C4-2B (cell line): ENCODE measurements around the gene ZFP3.
A peak's percentile ranks its signal among the peaks of the same experiment; 100 is the strongest.
"Not testable (repeated sequence)": the region's sequence is repeated elsewhere in the genome, so short reads cannot be mapped to it uniquely, and the experiment has no call there.

Source experiments
- H3K27ac ChIP-seq: fragments of 450-650 bp; 2 replicates; pipeline ENCODE4 v1.5.1; 2017
- ZFX ChIP-seq: fragments of 450-650 bp; IDR thresholded peaks from 2 replicates; pipeline ENCODE4 v1.6.1; 2017
- TF ChIP-seq, protein P1 (sequence below): fragments of 450-650 bp; conservative IDR thresholded peaks from 2 replicates; pipeline ENCODE4 v1.5.1; 2017; ENCODE audit warnings: mild to moderate bottlenecking

The ZFP3 gene

DNA sequence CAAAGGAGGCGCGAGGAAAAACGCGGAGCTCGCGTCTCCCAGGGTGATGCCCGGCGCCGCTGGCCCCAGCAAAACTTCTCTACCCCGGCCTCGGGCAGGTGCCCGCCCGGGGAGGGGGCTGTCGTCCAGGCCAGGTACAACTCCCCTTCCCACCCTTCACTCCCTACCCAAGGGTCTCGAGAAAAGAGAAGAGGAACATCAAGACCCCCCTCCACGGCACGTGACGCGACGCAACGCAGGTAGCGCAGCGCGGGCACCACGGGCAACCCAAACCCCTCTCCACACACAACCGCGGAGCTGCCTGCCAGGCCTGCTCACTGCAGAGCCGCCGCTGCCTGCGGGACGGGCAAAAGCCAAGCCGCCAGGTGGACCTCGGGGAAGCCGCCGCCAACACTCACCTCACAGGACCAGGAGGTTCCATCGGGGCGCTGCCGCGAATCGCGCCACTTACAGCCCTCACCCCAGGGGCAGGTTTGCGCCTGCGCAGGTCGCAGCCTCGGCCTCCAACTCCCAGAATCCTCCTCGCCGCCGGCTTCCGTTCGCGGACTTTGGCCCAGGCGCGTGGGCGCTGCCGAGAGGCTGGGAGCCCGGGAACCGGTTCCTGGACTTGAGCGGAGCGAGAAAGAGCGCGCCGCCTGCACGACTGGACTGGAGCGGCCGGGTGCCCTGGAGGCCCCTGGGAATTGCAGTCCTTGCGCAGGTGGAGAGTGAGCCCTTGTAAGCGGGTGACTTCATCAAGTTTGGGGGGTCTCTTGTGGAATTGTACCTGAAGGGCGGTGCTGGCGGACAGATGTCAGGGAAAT is 33.3 kb downstream of the ZFP3 start, which contains the start of gene ZNF232:
Gene ZNF232, minus strand, starts transcription at position 477 of the 803 bp plus-strand sequence. Its CDS starts 56 bp downstream, at position 421.
- TF ChIP-seq, protein P1, sequence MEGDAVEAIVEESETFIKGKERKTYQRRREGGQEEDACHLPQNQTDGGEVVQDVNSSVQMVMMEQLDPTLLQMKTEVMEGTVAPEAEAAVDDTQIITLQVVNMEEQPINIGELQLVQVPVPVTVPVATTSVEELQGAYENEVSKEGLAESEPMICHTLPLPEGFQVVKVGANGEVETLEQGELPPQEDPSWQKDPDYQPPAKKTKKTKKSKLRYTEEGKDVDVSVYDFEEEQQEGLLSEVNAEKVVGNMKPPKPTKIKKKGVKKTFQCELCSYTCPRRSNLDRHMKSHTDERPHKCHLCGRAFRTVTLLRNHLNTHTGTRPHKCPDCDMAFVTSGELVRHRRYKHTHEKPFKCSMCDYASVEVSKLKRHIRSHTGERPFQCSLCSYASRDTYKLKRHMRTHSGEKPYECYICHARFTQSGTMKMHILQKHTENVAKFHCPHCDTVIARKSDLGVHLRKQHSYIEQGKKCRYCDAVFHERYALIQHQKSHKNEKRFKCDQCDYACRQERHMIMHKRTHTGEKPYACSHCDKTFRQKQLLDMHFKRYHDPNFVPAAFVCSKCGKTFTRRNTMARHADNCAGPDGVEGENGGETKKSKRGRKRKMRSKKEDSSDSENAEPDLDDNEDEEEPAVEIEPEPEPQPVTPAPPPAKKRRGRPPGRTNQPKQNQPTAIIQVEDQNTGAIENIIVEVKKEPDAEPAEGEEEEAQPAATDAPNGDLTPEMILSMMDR: no peak
- TF ChIP-seq ZFX: peak; percentile 32; the same call in 1 of the 2 replicates
- H3K27ac ChIP-seq: peak within 1 kb of the TSS; percentile 83

DNA sequence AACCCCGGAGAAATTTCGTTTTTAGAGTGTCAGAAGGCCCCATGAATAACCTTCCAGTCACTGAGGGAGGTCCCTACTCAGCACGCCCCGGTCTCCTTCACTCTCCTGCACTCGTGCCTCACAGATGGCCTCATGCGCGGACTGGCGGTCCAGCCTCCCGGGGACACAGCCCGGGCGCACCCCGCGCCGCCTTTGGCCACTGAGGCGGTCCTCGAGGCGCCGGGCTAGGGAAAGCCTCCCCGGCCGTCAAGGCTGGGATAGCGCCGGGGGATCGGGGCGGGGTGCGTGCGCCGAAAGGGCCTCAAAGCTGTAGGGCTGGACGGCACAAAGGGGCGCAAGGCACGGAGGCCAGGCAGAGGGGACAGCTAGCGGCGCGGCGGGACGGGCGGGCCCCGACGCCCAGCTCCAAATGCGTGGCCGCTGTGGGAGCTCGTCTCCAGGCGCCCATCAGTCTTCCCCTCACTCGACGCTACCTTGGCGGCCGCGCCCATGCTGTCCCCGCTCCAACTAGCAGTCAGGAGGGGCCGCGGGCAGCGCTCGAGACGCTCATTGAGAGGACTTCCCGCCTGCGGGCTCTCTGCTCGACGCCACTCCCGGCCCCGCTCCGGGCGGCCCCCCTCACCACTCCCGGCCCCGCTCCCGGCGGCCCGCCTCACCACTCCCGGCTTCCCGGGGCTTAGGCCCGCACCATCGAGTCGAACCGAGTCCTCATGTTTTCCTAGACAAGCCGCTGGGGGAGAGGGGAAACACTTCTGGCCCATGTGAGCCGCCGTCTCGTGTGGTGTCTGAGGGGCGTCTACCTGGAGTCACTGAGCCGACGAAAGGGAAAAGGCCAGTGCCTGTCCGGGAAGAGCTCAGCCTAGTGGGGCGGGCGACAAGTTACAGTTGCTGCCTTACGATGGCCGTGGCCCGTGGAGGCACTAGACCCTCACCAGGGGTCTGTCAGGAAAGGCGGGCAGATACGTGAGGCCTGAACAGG is 37.7 kb downstream of the ZFP3 start, which contains the start of gene USP6:
Gene USP6, plus strand, starts transcription at position 360 of the 979 bp plus-strand sequence. CDS start 14,336 bp downstream, outside the sequence.
- no peak within 1 kb of the TSS for H3K27ac ChIP-seq

DNA sequence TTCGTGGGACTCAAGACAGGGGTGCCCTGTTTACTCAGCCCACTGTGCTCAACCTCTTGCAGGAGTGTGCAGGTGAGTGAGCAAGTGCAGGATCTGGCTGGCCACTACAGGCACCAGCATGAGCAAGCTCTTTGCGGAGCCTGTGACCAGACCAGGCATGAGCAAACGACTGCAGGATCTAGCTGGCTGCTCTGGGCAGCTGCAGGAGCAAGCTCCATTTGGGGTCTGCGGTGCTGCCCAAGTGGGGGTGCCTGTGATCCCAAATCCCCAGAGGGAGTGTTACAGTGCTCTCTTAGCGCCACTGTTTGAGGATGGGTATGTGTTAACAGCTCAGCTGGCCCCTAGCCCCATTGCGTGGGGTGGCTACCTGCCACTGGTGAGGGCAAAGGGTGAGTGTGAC is 40.0 kb downstream of the ZFP3 start:
- H3K27ac ChIP-seq: no peak overlapping the region
- TF ChIP-seq, protein P1: no peak
- no peak for TF ChIP-seq ZFX

More for the DNA sequence above, 37.7 kb downstream of the ZFP3 start, which contains the start of gene USP6:
- TF ChIP-seq, protein P1: no peak
- no peak for TF ChIP-seq ZFX

DNA sequence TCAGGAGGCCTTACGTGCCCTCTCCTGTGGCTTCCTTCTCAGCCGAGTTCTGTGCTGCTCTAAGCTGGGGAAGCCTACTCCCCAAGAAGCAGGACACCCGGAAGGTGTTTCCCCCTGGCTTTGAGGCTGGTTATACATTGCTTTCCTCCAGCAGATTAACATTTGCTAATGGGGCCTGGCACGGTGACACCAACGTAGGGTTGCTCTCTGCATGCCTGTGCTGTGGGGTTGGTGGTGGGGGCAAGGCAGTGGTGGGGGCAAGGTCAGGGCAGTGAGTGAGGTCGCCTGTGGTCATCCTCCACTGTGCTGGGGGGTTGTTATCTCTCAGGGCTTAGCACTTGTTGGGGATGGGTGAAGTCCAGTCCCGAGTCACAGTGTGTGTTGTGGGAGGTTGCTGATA is 41.8 kb downstream of the ZFP3 start:
- no peak overlapping the region for H3K27ac ChIP-seq
- TF ChIP-seq, protein P1: no peak
- no peak for TF ChIP-seq ZFX

DNA sequence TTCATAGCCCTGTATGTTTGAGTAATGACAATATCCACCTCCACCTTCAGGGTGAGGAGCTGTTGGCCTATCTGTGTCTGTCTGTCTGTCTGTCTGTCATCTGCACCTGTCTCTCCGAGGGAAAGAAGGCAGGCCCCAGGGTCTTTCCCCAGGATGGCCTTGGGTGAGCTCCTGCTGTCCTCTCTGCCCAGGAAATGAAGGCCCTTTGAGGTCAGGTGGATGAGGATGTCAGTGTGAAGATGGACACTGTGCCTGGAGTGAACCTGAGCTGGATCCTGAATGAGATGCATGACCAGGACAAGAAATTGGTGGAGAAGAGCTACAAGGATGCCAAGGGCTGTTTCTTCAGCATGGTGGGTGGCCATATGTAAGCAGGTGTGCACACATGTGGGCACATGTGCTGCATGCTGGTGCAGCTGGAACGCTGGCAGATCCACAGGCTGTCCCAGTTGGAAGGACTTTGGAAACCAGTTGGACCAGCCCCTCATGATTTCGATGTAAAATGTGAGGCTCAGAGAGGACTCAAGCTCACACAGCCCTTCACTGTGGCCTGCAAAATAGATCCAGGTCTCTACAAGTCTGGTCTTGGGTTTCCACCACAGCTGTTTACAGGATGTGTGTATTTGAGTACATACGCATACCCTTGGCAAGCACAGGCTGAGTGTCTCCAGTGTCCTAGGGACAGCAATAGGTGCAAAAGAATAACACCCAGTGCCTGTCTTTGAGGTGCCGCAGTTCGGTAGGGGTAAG is 42.3 kb downstream of the ZFP3 start:
- not testable (repeated sequence) for H3K27ac ChIP-seq

DNA sequence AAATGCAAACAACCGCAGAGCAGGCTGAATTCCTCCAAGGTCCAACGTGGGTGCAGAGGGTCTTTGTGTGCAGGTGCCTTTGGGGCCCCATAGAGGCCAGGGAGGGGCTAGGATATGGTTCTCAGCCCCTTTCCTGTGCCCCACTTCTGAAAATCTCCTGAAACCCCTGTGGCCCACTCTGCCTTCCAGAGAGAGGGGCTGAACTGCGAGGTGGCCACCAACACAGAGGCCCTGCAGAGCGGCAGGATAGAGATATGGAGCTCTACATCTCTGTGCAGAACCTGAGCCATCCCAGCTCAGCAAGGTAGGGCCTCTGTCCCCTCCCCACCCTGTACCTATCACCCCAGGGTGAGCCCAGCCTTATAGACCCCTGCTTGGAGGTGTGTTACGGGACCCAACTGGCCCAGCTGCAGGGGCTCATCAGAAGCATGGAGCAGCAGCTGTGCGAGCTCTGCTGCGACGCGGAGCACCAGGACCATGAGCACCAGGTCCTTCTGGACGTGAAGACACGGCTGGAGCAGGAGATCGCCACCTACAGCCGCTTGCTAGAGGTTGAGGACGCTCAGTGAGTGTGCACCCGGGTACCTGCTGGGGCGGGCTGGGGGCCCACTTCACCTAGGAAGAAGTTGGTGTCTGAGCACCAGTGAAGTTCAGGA is 43.0 kb downstream of the ZFP3 start:
- H3K27ac ChIP-seq: no peak overlapping the region
- no peak for TF ChIP-seq ZFX
- TF ChIP-seq, protein P1: no peak

DNA sequence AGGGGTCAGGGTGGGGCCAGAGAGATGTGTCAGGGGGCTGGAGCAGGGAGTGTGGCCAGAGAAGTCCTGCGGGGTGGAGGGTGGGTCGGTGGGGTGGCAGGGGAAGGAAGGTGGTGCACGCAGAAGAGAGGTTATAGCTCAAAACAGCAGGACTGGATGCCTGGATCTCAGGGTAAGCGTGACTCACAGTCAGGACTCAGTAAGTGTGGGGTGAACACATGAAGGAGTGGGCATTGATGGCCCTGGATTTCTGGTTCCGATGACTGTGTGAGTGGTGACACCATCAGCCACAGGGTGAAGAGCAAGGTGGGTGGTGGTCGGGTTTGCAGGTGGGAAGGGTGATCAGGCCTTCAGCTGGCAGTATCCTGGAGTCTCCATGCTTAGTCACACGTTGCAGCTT is 43.8 kb downstream of the ZFP3 start:
- H3K27ac ChIP-seq: not testable (repeated sequence)
